NCI-H82 treated with DMSO at 0.1 percent for 48 hours (cell line): ENCODE data around the gene FFAR1.

Source experiments
- DNase-seq: peaks from one replicate; lab custom pipeline; 2025; ENCODE audit not compliant: unreplicated experiment; lab: John Stamatoyannopoulos, UW

The FFAR1 gene, protein sequence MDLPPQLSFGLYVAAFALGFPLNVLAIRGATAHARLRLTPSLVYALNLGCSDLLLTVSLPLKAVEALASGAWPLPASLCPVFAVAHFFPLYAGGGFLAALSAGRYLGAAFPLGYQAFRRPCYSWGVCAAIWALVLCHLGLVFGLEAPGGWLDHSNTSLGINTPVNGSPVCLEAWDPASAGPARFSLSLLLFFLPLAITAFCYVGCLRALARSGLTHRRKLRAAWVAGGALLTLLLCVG (N-terminal part only)

DNA sequence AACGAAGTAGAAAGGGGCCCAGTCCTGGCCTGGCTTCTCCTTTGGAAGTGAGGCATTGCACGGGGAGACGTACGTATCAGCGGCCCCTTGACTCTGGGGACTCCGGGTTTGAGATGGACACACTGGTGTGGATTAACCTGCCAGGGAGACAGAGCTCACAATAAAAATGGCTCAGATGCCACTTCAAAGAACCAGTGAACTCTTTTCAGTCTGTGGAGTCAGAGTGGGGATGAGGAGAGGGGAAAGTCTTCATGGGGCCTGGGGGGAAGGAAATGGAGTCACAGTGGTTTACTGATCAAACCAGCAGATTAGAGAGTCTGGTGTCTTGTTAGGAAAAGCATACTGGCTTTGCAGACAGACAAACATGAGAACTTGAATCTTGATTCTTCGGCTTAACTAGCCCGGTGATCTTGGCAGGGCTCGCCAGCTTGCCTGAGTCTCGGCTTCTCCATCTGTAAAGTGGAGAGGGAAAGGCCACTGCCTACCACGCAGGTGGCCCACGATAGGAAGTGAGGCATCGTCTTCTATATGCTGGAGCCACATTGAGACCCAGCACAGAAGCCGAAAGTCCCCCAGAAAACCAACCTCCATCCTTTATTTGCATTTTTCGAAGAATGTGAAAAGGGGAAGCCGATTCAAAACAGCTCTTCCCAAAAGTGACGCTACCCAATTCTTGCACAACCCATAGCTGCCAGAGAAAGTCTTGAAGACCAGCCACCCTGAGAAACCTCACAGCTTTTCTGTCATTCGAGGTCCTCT is at the start of gene FFAR1:
Gene FFAR1, plus strand, starts transcription at position 732 of the 759 bp plus-strand sequence. CDS start 3,650 bp downstream, outside the sequence.
- DNase-seq: no peak

DNA sequence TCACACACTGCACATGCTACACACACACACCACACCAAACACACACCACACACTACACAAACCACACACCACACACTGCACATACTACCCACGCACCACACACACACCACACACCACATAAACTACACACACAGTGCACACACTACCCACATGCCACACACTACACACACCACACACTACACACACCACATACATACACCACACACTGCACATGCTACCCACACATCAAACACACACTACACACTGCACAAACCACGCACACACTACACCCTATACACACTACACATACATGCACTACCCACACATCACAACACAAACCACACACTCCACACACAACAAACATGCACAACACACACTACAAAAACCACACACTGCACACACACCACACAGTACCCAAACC is 49.8 kb upstream of the FFAR1 start:
- DNase-seq: no peak

DNA sequence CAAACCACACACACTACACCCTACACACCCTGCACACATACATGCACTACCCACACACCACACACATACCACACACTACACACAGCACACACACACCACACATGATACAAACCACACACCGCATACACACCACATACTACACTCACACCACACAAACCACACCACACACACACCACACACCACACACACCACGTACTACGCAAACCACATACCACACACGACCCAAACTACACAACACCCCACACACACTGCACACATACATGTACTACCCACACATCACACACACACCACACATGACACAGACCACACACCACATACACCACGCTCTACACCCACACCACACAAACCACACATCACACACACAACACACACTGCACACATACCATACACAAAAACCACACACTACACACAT is 49.1 kb upstream of the FFAR1 start:
- no peak for DNase-seq

DNA sequence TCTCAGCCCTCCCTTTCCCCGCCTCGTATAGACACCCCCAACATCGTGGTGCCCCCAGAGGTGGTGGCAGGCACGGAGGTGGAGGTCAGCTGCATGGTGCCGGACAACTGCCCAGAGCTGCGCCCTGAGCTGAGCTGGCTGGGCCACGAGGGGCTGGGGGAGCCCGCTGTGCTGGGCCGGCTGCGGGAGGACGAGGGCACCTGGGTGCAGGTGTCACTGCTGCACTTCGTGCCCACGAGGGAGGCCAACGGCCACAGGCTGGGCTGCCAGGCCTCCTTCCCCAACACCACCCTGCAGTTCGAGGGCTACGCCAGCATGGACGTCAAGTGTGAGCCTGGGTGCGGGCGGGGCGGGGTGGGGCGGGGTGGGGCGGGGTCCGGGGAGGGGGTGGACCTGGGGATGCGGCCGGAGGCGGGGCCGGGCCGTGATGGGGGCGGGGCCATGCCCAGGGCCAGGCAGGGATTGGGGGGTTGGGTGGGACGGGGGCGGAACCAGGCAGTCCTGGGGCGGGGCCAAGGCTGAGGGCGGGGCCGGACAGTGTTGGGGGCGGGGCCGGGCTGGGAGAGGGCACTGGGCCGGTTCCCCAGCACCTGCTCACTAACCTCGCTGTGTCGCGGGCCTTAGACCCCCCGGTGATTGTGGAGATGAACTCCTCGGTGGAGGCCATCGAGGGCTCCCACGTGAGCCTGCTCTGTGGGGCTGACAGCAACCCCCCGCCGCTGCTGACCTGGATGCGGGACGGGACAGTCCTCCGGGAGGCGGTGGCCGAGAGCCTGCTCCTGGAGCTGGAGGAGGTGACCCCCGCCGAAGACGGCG is 48.0 kb upstream of the FFAR1 start:
- DNase-seq: no peak

DNA sequence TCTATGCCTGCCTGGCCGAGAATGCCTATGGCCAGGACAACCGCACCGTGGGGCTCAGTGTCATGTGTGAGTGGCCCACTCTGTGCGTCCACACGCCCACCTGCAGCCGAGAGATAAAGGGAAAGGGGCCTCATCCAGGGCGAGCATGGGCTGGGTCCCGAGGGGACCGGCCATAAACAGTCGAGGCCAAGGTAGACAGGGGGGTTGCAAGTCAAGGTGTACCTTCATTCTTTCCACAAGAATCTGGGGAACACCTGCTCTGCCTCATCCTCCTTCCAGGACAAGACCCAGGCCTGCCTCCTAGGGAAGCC is 47.4 kb upstream of the FFAR1 start:
- DNase-seq: no peak

DNA sequence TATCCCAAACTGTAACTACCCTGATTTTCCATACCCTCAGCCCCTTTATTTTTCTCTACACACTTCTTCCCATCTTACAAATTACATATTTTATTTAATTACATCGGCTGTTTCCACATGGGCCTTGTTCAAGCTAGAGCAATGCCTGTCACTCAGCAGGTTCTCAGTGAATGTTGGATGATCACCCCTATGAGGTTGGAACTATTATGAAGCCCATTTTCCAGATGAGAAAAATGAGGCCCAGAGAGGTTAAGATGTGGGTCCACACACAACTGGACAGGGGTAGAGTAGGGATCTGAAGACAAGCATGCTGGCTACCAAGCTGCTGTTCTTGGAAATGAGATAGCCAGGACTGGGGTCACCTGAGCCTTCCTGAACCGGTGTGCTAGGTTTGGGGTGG is 45.7 kb upstream of the FFAR1 start:
- DNase-seq: no peak

DNA sequence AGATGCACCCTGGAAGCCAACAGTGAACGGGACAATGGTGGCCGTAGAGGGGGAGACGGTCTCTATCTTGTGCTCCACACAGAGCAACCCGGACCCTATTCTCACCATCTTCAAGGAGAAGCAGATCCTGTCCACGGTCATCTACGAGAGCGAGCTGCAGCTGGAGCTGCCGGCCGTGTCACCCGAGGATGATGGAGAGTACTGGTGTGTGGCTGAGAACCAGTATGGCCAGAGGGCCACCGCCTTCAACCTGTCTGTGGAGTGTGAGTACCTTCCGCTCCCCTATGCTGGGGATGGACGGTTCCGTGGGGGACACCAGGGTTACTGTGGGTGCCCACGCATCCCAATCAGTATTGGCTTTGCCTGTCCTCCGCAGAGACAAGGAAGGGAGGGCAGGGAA is 45.3 kb upstream of the FFAR1 start:
- no peak for DNase-seq

DNA sequence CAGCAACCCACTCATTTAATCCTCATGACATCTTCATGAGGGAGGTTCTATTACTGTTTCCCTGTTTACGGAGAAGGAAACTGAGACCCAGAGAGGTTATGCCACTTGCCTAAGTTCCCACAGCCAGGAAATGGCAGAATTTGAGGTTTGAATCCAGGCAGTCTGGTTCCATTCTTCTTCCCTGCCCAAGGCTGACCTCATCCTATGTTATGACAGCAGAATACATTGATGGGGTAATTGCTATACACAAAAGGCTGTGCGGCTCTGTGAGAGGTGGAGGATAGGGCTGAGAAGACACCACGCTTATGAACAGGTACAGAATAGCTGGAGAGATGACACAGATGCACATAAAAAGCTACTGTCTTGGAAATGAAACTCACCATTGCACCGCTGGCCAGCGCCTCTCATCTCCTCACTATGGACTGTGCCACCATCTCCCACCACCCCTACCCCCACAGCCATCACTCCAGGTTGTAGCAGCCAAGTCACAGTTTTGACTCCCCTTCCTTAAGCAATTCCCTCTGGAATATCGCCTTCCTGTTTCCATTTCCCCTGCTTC is 44.3 kb upstream of the FFAR1 start:
- no peak for DNase-seq

DNA sequence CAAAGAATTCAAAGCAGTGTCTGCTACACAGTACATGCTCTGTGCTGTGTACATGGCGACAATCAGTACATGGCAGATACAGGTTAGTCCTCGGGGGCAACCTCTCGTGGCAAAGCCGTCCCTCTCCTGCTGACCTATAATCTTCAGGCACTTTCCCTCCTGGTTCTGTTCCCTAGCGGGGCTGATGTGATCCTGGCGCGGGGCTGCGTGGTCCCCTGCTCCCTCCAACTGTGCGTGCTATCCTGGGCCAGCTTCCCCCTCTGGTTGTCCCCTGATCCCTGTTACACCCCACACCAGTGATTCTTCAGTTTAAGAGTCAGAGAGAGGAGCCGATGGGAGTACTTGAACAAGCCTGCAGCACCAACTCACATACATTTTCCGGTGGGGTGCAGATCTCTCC is 43.7 kb upstream of the FFAR1 start:
- DNase-seq: no peak

DNA sequence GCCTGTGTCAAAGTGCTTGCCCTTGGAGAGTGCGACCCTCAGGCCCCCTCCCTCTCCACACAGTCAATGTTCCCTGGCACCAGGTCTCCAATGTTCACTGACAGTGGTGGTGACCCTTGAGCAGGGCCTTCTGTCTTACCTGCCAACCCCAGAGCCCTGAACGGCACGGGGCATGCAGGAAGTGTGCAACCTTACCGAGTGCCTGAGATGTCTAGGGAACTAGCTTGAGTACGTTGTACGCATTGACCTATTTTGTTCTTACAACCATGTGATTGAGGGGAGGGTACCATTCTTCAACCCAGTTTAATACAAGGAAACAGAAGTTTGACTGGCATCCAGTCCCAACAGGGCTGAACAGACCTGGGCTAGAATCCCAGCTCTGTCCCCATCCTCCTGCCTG is 42.5 kb upstream of the FFAR1 start:
- DNase-seq: no peak

DNA sequence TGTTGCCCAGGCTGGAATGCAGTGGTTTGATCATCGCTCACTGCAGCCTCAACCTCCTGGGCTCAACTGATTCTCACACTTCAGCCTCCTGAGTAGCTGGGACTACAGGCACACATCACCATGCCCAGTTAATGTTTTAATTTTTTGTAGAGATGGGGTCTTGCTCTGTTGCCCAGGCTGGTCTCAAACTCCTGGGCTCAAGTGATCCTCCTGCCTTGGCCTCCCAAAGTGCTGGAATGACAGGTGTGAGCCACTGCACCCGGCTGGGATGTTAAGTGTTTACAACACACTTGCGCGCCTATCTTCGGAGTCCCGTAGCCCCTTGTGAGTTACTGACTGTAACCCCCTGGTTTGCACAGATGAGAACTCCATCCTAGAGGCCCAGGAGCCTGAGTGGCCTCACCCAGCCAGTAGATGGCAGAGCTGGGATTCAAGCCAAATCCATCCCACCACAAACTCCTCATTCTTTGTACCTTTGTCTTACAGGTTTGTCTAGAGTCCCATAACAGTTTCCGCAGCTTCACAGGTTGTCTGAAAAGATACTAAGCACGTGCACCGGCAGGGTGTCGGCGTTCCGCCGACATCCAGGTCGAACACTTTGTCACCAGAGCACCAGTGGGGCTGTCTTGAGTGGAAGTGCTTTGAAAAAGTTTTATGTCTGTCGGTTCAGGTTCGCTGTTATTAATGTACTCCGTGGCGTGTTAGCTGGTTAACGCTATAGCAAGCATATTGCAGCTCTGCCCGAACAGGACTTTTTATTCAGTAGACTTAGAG is 41.0 kb upstream of the FFAR1 start:
- no peak for DNase-seq

DNA sequence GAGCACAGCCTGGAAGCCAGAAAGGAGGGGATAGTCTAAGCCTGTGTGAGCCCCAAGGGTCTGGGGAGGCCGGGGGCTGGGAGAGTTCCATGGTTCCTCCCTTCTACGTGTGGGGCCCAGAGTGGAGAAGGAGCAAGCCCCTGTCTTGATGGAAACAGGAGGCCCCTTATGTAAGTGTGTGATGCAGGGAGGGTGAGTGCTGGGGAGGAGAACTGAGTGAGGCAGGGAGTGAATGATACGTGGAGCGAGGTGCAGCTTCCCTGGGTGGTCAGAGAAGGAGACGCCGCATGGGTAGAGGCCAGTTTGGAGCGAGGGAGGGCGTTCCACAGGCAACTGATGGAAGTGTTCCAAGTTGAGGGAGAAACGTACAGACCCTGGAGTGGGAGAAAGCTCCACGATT is 39.8 kb upstream of the FFAR1 start:
- no peak for DNase-seq

DNA sequence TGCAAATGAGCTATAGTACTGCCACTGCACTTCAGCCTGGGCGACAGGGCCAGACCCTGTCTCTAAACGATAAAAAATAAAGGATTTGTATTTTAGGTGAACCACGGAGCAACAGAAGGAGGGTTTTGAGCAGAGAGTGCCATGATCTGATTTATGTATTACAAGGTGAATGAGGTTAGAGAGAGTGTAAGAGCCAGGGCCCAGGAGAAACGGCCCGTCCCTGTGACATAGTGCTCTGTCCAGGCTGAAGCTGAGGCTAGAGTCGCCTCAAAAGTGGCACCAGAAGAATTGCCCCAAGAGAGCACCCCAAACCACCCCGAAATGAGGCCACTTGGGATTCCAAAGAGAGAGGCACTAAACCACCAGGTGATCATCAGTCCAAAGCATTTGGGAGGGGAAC is 38.8 kb upstream of the FFAR1 start:
- no peak for DNase-seq

DNA sequence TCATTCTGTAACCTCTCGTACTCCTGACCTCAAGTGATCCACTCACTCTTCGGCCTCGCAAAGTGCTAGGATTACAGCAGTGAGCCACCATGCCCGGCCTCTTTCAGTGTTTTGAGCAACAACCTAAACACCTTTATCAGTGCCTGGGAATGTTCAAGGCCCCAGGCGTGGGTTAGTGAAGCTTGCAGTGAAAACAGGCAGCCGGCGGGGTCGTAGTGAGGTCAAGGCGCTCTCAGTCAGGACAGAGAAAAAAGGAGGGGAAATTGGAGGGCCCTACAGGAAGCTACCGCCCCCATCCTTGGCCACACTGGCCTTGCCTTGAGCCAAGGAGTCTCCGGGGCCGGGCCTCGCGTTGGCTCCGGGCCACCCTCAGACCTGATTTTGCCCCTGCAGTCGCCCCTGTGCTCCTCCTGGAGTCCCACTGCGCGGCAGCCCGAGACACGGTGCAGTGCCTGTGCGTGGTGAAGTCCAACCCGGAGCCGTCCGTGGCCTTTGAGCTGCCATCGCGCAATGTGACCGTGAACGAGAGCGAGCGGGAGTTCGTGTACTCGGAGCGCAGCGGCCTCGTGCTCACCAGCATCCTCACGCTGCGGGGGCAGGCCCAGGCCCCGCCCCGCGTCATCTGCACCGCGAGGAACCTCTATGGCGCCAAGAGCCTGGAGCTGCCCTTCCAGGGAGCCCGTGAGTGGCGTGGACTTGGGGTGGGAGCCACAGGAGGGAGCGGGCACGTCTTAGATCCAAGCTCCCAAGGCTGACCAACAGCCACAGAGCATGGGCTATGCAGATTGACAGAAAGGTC is 38.0 kb upstream of the FFAR1 start:
- DNase-seq: no peak

DNA sequence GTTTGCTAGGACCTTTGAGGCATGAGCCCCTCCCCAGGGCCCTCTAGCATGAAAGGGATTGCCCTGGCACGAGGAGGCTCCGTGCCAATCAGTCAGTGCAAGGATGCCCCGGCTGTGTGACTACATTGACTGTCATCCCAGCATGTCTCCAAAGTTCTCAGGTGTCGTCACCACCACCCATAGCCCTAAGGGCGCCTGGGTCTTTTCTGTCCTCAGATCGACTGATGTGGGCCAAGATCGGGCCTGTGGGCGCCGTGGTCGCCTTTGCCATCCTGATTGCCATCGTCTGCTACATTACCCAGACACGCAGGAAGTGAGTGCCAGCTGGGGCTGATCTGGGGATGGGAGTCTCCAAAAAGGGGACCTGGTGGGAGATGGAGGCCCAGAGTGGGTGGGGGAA is 37.4 kb upstream of the FFAR1 start:
- no peak for DNase-seq

DNA sequence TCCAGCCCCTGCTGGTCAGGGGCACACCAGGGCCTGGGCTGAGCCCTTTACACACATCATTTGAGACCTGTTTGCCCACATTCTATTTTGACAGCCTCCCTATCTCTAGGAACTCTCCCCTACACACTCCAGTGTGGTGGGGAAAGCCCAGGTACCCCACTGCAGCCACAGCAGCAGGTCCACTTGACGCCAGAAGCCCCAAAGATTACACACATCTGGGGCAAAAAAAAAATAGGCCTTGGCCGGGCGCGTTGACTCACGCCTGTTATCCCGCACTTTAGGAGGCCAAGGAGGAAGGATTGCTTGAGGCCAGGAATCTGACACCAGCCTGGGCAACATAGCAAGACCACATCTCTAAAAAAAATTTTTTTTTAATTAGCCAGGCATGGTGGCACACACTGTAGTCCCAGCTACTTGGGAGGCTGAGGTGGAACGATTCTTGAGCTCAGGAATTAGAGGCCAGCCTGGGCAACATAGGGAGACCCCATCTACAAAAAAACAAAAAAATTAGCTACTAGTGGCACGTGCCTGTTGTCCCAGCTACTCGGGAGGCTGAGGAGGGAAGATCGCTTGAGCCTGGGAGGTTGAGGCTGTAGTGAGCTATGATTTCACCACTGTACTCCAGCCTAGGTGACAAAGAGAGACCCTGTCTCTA is 36.8 kb upstream of the FFAR1 start:
- no peak for DNase-seq

DNA sequence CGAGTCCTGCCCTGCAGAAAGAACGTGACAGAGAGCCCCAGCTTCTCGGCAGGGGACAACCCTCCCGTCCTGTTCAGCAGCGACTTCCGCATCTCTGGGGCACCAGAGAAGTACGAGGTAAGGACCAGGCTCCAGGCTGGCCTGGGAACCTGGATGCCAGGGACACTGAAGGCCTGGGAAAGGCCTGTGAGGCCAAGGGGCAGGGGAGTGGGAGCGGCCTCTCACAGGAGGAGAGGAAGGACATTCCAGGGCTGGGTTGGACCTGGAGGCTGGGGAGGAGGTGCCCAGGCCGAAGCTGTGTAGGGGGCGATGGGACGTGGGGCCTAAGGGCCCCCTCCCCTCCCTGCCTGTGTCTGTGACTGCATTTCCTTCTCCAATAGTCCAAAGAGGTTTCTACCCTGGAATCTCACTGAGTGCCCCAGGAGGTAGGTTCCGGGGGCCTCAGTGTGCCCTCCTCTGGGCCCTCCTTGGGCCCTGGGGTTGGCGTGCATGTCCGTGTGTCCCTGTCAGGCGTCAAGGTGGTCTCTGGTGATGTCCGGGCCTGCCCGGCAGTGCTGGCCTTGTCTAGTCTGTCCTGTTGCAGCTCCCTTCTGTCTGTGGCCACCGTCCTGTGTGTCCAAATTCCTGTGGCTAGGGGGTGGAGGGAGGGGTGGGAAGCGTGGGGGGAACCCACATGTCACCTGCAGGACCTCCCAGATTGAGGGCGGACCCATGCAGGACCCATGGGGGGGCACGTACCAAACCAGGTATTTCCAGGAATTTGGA is 35.6 kb upstream of the FFAR1 start:
- DNase-seq: no peak

DNA sequence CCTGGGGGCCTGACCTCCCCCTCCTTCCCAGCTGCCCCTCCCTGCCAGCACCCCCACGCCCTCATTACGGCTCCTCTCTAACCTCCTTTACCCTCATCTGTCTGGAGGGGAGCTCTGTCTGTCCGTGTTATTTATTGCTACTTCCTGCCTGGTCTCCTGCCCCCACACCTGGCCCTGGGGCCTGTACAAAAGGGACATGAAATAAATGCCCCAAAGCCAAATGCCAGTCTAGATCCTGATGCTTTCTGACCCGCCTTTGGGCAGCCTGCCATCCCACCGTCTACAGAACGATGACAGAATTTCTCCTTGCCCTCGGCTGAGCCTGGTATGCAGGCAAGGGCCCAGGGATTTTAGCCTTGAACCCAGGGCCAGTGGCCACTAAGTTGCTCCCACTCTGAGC is 34.1 kb upstream of the FFAR1 start:
- DNase-seq: no peak

DNA sequence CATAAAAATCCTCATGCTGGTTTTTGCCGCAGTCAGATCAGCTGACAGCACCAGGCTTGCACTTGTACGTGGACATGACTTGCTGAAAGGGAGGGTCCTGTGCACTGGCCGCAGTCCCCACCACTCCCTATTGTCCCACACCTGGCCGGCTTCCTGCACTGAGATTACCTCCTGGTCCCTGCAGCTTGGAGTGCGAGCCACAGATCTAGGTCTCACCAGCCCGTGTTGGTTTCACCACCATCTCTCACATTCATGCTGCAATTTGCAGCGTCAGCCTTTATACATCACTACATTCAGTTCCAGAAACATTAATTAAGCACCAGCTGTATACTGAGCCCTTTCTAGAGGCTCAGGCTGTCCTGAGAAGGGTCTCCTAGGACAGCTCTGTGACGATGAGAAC is 33.7 kb upstream of the FFAR1 start:
- no peak for DNase-seq
